Measurements from ENCODE around the gene TAOK3.

TAOK3 gene

DNA sequence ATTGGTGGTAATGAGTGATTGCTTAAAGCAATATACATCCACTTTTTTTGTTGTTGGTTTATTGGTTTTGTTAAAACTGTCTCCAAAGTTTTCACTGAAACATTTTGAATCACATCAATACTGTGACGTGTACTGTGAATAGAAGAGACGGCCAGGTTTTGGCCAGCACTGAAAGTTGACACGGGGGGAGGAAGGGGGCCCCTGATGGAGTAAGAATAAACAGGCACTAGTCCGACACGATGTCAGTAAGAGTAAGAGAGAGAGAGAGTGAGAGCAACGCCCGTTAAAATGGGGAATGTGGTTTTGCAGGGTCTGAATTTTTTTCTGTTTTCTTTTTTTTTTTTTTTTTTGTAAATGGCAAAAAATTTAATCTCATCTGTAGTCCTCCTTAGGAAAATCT lies 222.1 kb downstream of the TAOK3 start:
- TF ChIP-seq, protein P1, sequence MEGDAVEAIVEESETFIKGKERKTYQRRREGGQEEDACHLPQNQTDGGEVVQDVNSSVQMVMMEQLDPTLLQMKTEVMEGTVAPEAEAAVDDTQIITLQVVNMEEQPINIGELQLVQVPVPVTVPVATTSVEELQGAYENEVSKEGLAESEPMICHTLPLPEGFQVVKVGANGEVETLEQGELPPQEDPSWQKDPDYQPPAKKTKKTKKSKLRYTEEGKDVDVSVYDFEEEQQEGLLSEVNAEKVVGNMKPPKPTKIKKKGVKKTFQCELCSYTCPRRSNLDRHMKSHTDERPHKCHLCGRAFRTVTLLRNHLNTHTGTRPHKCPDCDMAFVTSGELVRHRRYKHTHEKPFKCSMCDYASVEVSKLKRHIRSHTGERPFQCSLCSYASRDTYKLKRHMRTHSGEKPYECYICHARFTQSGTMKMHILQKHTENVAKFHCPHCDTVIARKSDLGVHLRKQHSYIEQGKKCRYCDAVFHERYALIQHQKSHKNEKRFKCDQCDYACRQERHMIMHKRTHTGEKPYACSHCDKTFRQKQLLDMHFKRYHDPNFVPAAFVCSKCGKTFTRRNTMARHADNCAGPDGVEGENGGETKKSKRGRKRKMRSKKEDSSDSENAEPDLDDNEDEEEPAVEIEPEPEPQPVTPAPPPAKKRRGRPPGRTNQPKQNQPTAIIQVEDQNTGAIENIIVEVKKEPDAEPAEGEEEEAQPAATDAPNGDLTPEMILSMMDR (conservative IDR thresholded peaks at IDR 0.05; ENCODE audit: low read depth) = no peak
- no peak overlapping the region for H3K27ac ChIP-seq
- DNase-seq (ENCODE audit: low spot score) = no peak
- CTCF ChIA-PET = no interaction called here
- POLR2A ChIA-PET (ENCODE audit: low non-redundant PET) = no interaction called here

DNA sequence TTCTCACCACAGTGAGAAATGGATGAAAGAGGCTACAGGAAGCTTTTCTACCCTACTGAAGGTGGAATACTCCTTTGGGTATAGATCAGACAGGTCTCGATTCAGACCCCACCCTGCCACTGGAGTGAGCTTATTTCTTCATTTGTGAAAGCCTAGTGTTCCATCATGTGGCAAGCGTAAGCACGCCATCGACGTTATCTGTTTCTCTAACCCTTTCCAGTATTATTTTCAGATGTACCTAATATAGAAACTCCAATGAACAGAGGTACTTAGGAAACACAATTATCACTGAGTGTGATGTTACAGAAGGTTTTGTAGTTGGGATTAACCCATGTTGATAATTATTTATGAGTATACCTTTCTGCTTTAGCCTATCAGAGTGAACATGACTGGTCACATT lies 224.4 kb downstream of the TAOK3 start:
- no peak for DNase-seq (ENCODE audit: low spot score)
- H3K27ac ChIP-seq = no peak overlapping the region
- CTCF ChIA-PET = interaction anchor here (0.7 kb wide), 1 partner anchor 914 kb away, joined by 4 read pairs; no protein-coding TSS in a partner anchor
- TF ChIP-seq, protein P1 (conservative IDR thresholded peaks at IDR 0.05; ENCODE audit: low read depth) = no peak
- POLR2A ChIA-PET (ENCODE audit: low non-redundant PET) = no interaction called here

DNA sequence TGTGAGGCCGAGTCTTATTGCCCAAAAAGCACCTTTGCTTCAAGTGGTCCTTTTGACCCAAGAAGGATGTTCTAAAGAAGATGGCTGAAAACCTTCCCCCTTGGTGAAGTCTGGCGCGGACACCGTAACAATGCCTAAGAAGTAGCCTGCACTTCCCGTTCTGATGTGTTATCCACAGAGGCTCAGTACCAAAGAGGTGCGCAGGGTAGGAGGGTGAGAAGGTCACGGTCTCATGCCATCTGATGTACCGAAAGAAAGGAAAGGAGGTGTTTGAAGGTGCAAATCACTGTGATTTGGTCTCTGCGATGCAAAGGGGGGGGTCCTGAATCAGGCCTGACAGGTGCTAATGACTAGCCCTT lies 226.9 kb downstream of the TAOK3 start:
- no peak overlapping the region for H3K27ac ChIP-seq
- no peak for DNase-seq (ENCODE audit: low spot score)
- CTCF ChIA-PET = interaction anchor here (0.7 kb wide), 1 partner anchor 1414 kb away, joined by 3 read pairs; no protein-coding TSS in a partner anchor
- TF ChIP-seq, protein P1 (conservative IDR thresholded peaks at IDR 0.05; ENCODE audit: low read depth) = no peak
- POLR2A ChIA-PET (ENCODE audit: low non-redundant PET) = no interaction called here

DNA sequence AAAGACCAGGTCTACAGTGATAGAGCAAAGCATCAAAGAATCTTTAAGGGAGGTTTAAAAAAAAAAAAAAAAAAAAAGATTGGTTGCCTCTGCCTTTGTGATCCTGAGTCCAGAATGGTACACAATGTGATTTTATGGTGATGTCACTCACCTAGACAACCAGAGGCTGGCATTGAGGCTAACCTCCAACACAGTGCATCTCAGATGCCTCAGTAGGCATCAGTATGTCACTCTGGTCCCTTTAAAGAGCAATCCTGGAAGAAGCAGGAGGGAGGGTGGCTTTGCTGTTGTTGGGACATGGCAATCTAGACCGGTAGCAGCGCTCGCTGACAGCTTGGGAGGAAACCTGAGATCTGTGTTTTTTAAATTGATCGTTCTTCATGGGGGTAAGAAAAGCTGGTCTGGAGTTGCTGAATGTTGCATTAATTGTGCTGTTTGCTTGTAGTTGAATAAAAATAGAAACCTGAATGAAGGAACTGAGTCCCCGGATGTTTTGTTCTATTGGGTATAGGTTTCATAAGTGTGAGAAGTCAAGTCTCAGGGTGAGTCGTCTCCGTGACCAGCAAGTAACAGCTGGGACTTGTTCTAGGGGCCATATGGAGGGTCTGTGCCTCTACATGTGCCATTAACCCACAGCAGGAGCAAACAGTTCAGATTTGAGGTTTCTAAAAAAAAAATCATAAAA lies 227.5 kb downstream of the TAOK3 start:
- H3K27ac ChIP-seq = no peak overlapping the region
- TF ChIP-seq, protein P1 (conservative IDR thresholded peaks at IDR 0.05; ENCODE audit: low read depth) = no peak
- ChIA-PET POLR2A (ENCODE audit: low non-redundant PET) (no interaction called here), CTCF (interaction anchor here (0.7 kb wide), 1 partner anchor 1413 kb away, joined by 3 read pairs; no protein-coding TSS in a partner anchor)
- no peak for DNase-seq (ENCODE audit: low spot score)

DNA sequence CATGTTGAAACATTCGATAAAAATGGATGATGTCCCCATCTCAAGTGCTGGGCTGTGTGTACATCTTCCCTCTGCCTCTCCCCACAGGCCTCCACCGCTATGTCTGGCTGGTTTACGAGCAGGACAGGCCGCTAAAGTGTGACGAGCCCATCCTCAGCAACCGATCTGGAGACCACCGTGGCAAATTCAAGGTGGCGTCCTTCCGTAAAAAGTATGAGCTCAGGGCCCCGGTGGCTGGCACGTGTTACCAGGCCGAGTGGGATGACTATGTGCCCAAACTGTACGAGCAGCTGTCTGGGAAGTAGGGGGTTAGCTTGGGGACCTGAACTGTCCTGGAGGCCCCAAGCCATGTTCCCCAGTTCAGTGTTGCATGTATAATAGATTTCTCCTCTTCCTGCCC lies 228.2 kb downstream of the TAOK3 start:
- no peak for DNase-seq (ENCODE audit: low spot score)
- ChIA-PET CTCF (no interaction called here), POLR2A (ENCODE audit: low non-redundant PET) (no interaction called here)
- TF ChIP-seq, protein P1 (conservative IDR thresholded peaks at IDR 0.05; ENCODE audit: low read depth) = no peak
- H3K27ac ChIP-seq = no peak overlapping the region

DNA sequence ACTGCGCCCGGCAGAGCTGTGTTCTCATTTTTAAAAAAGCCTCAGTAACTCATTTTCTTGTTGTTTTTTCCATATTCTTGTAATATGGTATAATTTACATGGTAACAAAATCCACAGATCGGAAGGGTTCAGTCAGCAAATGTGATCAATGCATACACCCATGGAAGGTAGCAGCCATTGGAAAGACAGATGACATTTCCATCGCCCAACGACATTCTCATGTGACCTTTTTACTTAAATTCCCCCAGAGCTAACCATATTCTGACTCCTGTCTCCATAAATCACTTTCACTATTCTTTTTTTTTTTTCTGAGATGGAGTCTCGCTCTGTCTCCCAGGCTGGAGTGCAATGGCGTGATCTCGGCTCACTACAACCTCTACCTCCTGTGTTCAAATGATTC lies 231.9 kb downstream of the TAOK3 start:
- CTCF ChIA-PET = interaction anchor here (0.6 to 1.0 kb wide), 2 partner anchors 20 to 237 kb away, joined by 3 to 4 read pairs; no protein-coding TSS in a partner anchor
- TF ChIP-seq, protein P1 (conservative IDR thresholded peaks at IDR 0.05; ENCODE audit: low read depth) = no peak
- no peak overlapping the region for H3K27ac ChIP-seq
- POLR2A ChIA-PET (ENCODE audit: low non-redundant PET) = no interaction called here
- DNase-seq (ENCODE audit: low spot score) = no peak
